GM23338 (cell line): ENCODE results near the gene PARVG.

Source experiments
- CREB1 ChIP-seq: fragments of 250-450 bp; sonication (Bioruptor Pico); IDR thresholded peaks from 2 replicates; pipeline ENCODE4 v1.5.0; 2020; ENCODE audit warnings: low read depth, mild to moderate bottlenecking, moderate library complexity
- EZH2 ChIP-seq: fragments of 200-600 bp; sonication (generic); IDR thresholded peaks from one replicate; pipeline ENCODE4 v1.8.0; 2017; ENCODE audit warnings: antibody characterized with exemption, mild to moderate bottlenecking, low read depth; ENCODE audit not compliant: unreplicated experiment
- EZH2phosphoT487 ChIP-seq: fragments of 200-600 bp; sonication (generic); IDR thresholded peaks from one replicate; pipeline ENCODE4 v1.8.1; 2018; ENCODE audit warnings: antibody characterized with exemption; ENCODE audit not compliant: unreplicated experiment
- JUNB ChIP-seq: IDR thresholded peaks from one replicate; pipeline ENCODE4 v1.6.1; 2016; ENCODE audit warnings: antibody characterized with exemption; ENCODE audit not compliant: unreplicated experiment
- NANOG ChIP-seq: IDR thresholded peaks from 2 replicates; pipeline ENCODE4 v1.6.1; 2016; ENCODE audit warnings: antibody characterized with exemption, borderline replicate concordance
- POLR2AphosphoS5 ChIP-seq: IDR thresholded peaks from 2 replicates; pipeline ENCODE4 v1.6.1; 2016; ENCODE audit warnings: antibody characterized with exemption, low read depth
- STAT1 ChIP-seq: IDR thresholded peaks from one replicate; pipeline ENCODE4 v1.6.1; 2016; ENCODE audit warnings: antibody characterized with exemption; ENCODE audit not compliant: unreplicated experiment
- ZNF331 ChIP-seq: fragments of 250-450 bp; sonication (Bioruptor Pico); IDR thresholded peaks from 2 replicates; pipeline ENCODE4 v1.5.0; 2020; ENCODE audit warnings: low read depth, mild to moderate bottlenecking, moderate library complexity
- TF ChIP-seq, protein P1 (sequence below), 2 experiments: fragments of 200-600 bp in 1 of 2; sonication (generic) in 1 of 2; conservative IDR thresholded peaks; 2 replicates each; pipeline versions ENCODE4 v1.5.1 to v1.6.1; 2016 to 2017; ENCODE audit warnings: antibody characterized with exemption in 2 of 2, low read depth in 2 of 2, mild to moderate bottlenecking in 2 of 2, moderate library complexity in 1 of 2
- TF ChIP-seq, protein P2 (sequence below): IDR thresholded peaks from one replicate; pipeline ENCODE4 v1.6.1; 2018; ENCODE audit warnings: antibody characterized with exemption; ENCODE audit not compliant: unreplicated experiment
- TF ChIP-seq, protein P3 (sequence below): IDR thresholded peaks from 2 replicates; pipeline ENCODE4 v1.6.1; 2016; ENCODE audit warnings: antibody characterized with exemption

DNA sequence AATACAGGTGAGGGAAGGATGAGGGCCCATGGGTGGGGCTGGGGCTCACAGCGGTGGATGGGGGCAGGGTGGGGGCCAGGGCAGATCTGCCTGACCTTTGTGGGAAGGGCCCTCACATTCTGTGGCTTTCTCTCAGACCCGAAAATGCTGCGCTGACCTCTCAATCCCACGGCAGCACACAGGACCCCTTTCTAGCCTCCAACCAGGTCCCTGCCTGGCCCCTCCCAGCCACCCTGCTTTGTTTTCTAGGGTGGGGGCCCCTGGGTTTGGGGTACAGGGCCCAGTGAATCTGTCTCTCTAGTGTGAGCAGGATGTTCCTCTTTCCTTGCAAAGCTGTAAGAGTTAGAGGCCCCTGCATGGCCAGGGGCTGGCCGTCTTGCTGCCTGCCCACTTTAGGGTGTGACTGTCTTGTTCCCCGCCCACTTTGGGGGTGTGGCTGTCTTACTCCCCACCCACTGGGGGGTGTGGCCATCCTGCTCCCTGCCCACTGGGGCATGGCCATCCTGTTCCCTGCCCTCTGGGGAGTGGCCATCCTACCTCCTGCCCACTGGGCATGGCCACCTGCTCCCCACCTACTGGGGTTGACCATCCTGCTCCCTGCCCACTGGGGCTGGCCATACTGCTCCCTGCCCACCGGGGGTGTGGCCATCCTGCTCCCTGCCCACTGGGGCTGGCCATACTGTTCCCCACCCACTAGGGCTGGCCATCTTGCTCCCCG, 11.5 kb downstream of the PARVG start:
- TF ChIP-seq, protein P1, sequence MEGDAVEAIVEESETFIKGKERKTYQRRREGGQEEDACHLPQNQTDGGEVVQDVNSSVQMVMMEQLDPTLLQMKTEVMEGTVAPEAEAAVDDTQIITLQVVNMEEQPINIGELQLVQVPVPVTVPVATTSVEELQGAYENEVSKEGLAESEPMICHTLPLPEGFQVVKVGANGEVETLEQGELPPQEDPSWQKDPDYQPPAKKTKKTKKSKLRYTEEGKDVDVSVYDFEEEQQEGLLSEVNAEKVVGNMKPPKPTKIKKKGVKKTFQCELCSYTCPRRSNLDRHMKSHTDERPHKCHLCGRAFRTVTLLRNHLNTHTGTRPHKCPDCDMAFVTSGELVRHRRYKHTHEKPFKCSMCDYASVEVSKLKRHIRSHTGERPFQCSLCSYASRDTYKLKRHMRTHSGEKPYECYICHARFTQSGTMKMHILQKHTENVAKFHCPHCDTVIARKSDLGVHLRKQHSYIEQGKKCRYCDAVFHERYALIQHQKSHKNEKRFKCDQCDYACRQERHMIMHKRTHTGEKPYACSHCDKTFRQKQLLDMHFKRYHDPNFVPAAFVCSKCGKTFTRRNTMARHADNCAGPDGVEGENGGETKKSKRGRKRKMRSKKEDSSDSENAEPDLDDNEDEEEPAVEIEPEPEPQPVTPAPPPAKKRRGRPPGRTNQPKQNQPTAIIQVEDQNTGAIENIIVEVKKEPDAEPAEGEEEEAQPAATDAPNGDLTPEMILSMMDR (conservative IDR thresholded peaks at IDR 0.05; ENCODE audit: low read depth in 2 of 2): no peak
- TF ChIP-seq POLR2AphosphoS5 (no peak), NANOG (no peak), EZH2 (no peak), STAT1 (no peak), JUNB (no peak), CREB1 (CRISPR knock-in tag) (no peak), ZNF331 (CRISPR knock-in tag) (no peak), EZH2phosphoT487 (no peak)
- TF ChIP-seq, protein P2, sequence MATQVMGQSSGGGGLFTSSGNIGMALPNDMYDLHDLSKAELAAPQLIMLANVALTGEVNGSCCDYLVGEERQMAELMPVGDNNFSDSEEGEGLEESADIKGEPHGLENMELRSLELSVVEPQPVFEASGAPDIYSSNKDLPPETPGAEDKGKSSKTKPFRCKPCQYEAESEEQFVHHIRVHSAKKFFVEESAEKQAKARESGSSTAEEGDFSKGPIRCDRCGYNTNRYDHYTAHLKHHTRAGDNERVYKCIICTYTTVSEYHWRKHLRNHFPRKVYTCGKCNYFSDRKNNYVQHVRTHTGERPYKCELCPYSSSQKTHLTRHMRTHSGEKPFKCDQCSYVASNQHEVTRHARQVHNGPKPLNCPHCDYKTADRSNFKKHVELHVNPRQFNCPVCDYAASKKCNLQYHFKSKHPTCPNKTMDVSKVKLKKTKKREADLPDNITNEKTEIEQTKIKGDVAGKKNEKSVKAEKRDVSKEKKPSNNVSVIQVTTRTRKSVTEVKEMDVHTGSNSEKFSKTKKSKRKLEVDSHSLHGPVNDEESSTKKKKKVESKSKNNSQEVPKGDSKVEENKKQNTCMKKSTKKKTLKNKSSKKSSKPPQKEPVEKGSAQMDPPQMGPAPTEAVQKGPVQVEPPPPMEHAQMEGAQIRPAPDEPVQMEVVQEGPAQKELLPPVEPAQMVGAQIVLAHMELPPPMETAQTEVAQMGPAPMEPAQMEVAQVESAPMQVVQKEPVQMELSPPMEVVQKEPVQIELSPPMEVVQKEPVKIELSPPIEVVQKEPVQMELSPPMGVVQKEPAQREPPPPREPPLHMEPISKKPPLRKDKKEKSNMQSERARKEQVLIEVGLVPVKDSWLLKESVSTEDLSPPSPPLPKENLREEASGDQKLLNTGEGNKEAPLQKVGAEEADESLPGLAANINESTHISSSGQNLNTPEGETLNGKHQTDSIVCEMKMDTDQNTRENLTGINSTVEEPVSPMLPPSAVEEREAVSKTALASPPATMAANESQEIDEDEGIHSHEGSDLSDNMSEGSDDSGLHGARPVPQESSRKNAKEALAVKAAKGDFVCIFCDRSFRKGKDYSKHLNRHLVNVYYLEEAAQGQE: no peak
- TF ChIP-seq, protein P3, sequence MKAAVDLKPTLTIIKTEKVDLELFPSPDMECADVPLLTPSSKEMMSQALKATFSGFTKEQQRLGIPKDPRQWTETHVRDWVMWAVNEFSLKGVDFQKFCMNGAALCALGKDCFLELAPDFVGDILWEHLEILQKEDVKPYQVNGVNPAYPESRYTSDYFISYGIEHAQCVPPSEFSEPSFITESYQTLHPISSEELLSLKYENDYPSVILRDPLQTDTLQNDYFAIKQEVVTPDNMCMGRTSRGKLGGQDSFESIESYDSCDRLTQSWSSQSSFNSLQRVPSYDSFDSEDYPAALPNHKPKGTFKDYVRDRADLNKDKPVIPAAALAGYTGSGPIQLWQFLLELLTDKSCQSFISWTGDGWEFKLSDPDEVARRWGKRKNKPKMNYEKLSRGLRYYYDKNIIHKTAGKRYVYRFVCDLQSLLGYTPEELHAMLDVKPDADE: no peak
